CD4-positive, alpha-beta memory T cell (primary cell): ENCODE data around the gene CLSTN2. TPM values are rescaled to one million over a fixed set of nuclear protein-coding genes. Genes with fewer than 3 reads are reported as not detected.

ENCODE experiments used
- CTCF ChIA-PET: fragments of 350-600 bp; sonication (Branson Sonifier 250); formaldehyde crosslinking; loops from one replicate; lab custom pipeline; 2021; ENCODE audit warnings: inconsistent platforms; ENCODE audit not compliant: partially characterized antibody; lab: Charles Lee
- POLR2A ChIA-PET: fragments of 350-600 bp; sonication (Branson Sonifier 250); formaldehyde crosslinking; loops from one replicate; lab custom pipeline; 2021; ENCODE audit not compliant: partially characterized antibody; lab: Charles Lee
- DNase-seq, 5 donors: peaks; one replicate each; pipeline versions ENCODE4 v3.0.0 to v3.0.0-alpha.2; 2020 to 2022; ENCODE audit warnings: mixed read lengths in 1 of 5
- H3K27ac ChIP-seq: one replicate; pipeline ENCODE4 v1.7.0; 2013; ENCODE audit warnings: low read depth, low read length
- H3K27me3 ChIP-seq: 2 replicates; pipeline ENCODE4 v1.7.0; 2013; ENCODE audit warnings: mild to moderate bottlenecking, low read length, moderate library complexity; ENCODE audit not compliant: insufficient read depth
- H3K36me3 ChIP-seq: 2 replicates; pipeline ENCODE4 v1.7.0; 2013; ENCODE audit warnings: mild to moderate bottlenecking, low read length, moderate library complexity; ENCODE audit not compliant: insufficient read depth
- H3K4me1 ChIP-seq: 2 replicates; pipeline ENCODE4 v1.7.0; 2013; ENCODE audit warnings: mild to moderate bottlenecking, low read length, moderate library complexity; ENCODE audit not compliant: insufficient read depth
- H3K4me3 ChIP-seq, 2 donors: one replicate each; pipeline ENCODE4 v1.7.0; 2013; ENCODE audit warnings: low read length in 2 of 2, mild to moderate bottlenecking in 1 of 2
- H3K9me3 ChIP-seq, 2 donors: one replicate each; pipeline ENCODE4 v1.7.0; 2013; ENCODE audit warnings: low read length in 2 of 2, control low read depth in 1 of 2; ENCODE audit not compliant: control insufficient read depth in 1 of 2
- H3K27ac Mint-ChIP-seq, 7 donors: one replicate each; pipeline ENCODE4 v1.8.0; 2020 to 2021; ENCODE audit warnings: mixed read lengths in 7 of 7, mild to moderate bottlenecking in 6 of 7, inconsistent platforms in 3 of 7, moderate library complexity in 3 of 7
- H3K27me3 Mint-ChIP-seq, 2 donors: one replicate each; pipeline ENCODE4 v1.8.0; 2020 to 2021; ENCODE audit warnings: mixed read lengths in 2 of 2
- H3K36me3 Mint-ChIP-seq, 2 donors: one replicate each; pipeline ENCODE4 v1.8.0; 2020 to 2021; ENCODE audit warnings: mixed read lengths in 2 of 2, inconsistent platforms in 1 of 2, mild to moderate bottlenecking in 1 of 2
- H3K4me1 Mint-ChIP-seq, 4 donors: one replicate each; pipeline ENCODE4 v1.8.0; 2020 to 2021; ENCODE audit warnings: mixed read lengths in 4 of 4, mild to moderate bottlenecking in 1 of 4
- H3K4me3 Mint-ChIP-seq, 8 donors: one replicate each; pipeline ENCODE4 v1.8.0; 2020 to 2021; ENCODE audit warnings: mixed read lengths in 8 of 8, mild to moderate bottlenecking in 7 of 8, moderate library complexity in 6 of 8, inconsistent platforms in 3 of 8
- H3K9me3 Mint-ChIP-seq, 8 donors: one replicate each; pipeline ENCODE4 v1.8.0; 2020 to 2021; ENCODE audit warnings: mixed read lengths in 8 of 8, mild to moderate bottlenecking in 5 of 8, inconsistent platforms in 3 of 8, moderate library complexity in 1 of 8
- intact Hi-C: fragments of 100-400 bp; cut with micrococcal nuclease; formaldehyde crosslinking; loops from one replicate; pipeline ENCODE4 v1.15.1; 2023
- polyA plus RNA-seq, 2 donors: library from polyadenylated mRNA; unstranded; fragments of 300-500 nt; fragmentation: Illumina TruSeq; gene quantifications; one replicate each; pipeline ENCODE4 v1.2.3, GENCODE V29; 2021
- total RNA-seq, 2 experiments: library from RNA; stranded (reverse); gene quantifications; one replicate each; pipeline ENCODE4 v1.2.3, GENCODE V29; 2021

Gene CLSTN2
- total and polyA plus RNA-seq, 4 experiments from 2014 or later: not detected

- ChIA-PET CTCF (no interaction called here), POLR2A (no interaction called here)
- H3K4me3 ChIP-seq: no peak overlapping the region
- H3K36me3 Mint-ChIP-seq: no peaks in the 10 kb centered on the region
- H3K27ac Mint-ChIP-seq: no peak overlapping the region
- peaks cover 0 to 8% (median 4%) of the 10 kb centered on the region in 8 donors for H3K9me3 Mint-ChIP-seq
- no peak for DNase-seq
- H3K4me3 Mint-ChIP-seq: no peak overlapping the region
- H3K27me3 Mint-ChIP-seq: peaks cover 0 to 4% of the 10 kb centered on the region in 2 donors
- intact Hi-C loops: no loop called here
- no peaks in the 10 kb centered on the region for H3K27me3 ChIP-seq
- no peaks in the 10 kb centered on the region for H3K4me1 Mint-ChIP-seq
- H3K27ac ChIP-seq: no peak overlapping the region
- no peaks in the 10 kb centered on the region for H3K4me1 ChIP-seq
- H3K36me3 ChIP-seq: no peaks in the 10 kb centered on the region
- H3K9me3 ChIP-seq: no peaks in the 10 kb centered on the region
Observed at GRCh38 chr3:140487566-140487965, 552.6 kb downstream of the CLSTN2 start.

GRCh38 chr3:140493271-140493670 lies 558.3 kb downstream of the CLSTN2 start:
- H3K4me1 ChIP-seq: no peaks in the 10 kb centered on the region
- H3K4me3 Mint-ChIP-seq: no peak overlapping the region
- ChIA-PET POLR2A (no interaction called here), CTCF (no interaction called here)
- peaks cover 0 to 2% (median 0%) of the 10 kb centered on the region in 8 donors for H3K9me3 Mint-ChIP-seq
- peaks cover 0 to 1% of the 10 kb centered on the region in 2 donors for H3K27me3 Mint-ChIP-seq
- no peak overlapping the region for H3K27ac ChIP-seq
- no peaks in the 10 kb centered on the region for H3K9me3 ChIP-seq
- no peak overlapping the region for H3K4me3 ChIP-seq
- H3K4me1 Mint-ChIP-seq: no peaks in the 10 kb centered on the region
- no peaks in the 10 kb centered on the region for H3K27me3 ChIP-seq
- H3K36me3 Mint-ChIP-seq: no peaks in the 10 kb centered on the region
- no peaks in the 10 kb centered on the region for H3K36me3 ChIP-seq
- no peak overlapping the region for H3K27ac Mint-ChIP-seq
- intact Hi-C loops: no loop called here
- no peak for DNase-seq

DNA sequence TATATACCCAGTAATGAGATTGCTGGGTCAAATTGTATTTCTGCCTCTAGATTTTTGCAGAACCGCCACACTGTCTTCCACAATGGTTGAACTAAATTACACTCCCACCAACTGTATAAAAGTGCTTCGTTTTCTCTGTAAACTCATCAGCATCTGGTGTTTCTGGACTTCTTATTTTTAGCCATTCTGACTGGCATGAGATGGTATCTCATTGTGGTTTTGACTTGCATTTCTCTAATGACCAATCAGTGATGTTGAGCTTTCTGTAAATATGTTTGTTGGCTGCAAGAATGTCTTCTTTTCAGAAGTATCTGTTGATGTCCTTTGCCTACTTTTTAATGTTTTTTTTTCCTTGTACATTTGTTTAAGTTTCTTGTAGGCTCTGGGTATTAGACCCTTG lies 560.0 kb downstream of the CLSTN2 start:
- no peaks in the 10 kb centered on the region for H3K9me3 ChIP-seq
- H3K36me3 ChIP-seq: no peaks in the 10 kb centered on the region
- Mint-ChIP-seq H3K27me3 (no peaks in the 10 kb centered on the region), H3K9me3 (peaks cover 0 to 1% (median 0%) of the 10 kb centered on the region in 8 donors), H3K4me1 (no peaks in the 10 kb centered on the region), H3K36me3 (no peaks in the 10 kb centered on the region), H3K4me3 (no peak overlapping the region), H3K27ac (no peak overlapping the region)
- no peak overlapping the region for H3K4me3 ChIP-seq
- no peak for DNase-seq
- CTCF ChIA-PET: no interaction called here
- H3K27ac ChIP-seq: no peak overlapping the region
- no peaks in the 10 kb centered on the region for H3K4me1 ChIP-seq
- intact Hi-C loops: no loop called here
- no peaks in the 10 kb centered on the region for H3K27me3 ChIP-seq
- POLR2A ChIA-PET: no interaction called here

DNA sequence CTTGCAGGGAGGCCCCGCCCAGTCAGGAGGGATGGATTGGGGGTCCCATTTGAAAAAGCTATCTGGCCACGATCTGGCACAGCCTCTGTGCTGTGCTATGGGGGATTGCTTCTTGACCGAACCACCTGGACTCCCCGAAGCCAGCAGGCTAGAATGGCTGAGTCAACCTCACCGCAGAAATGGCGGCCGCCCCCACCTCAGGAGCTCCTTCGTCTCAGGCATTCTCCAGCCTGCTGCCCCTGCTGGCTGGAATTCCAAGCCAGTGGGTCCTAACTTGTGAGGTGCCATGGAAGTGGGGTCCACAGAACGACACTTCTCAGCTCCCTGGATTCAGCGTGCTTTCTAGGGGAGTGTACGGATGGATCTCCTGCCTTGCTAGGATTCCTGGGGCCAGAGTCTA lies 562.3 kb downstream of the CLSTN2 start:
- H3K4me1 Mint-ChIP-seq: no peaks in the 10 kb centered on the region
- ChIA-PET POLR2A (no interaction called here), CTCF (no interaction called here)
- Histone ChIP-seq H3K27ac (no peak overlapping the region), H3K9me3 (no peaks in the 10 kb centered on the region), H3K4me3 (no peak overlapping the region), H3K27me3 (no peaks in the 10 kb centered on the region), H3K4me1 (no peaks in the 10 kb centered on the region), H3K36me3 (no peaks in the 10 kb centered on the region)
- no peak for DNase-seq
- no peak overlapping the region for H3K27ac Mint-ChIP-seq
- intact Hi-C loops: no loop called here
- no peaks in the 10 kb centered on the region for H3K36me3 Mint-ChIP-seq
- no peak overlapping the region for H3K4me3 Mint-ChIP-seq
- peaks cover 0 to 1% of the 10 kb centered on the region in 2 donors for H3K27me3 Mint-ChIP-seq
- H3K9me3 Mint-ChIP-seq: peaks cover 0 to 1% (median 0%) of the 10 kb centered on the region in 8 donors

- no peak overlapping the region for H3K4me3 ChIP-seq
- no peak for DNase-seq
- Mint-ChIP-seq H3K4me3 (no peak overlapping the region), H3K27me3 (peaks cover 0 to 1% of the 10 kb centered on the region in 2 donors), H3K4me1 (no peaks in the 10 kb centered on the region), H3K9me3 (peaks cover 0 to 3% (median 0%) of the 10 kb centered on the region in 8 donors), H3K27ac (no peak overlapping the region), H3K36me3 (no peaks in the 10 kb centered on the region)
- intact Hi-C loops: no loop called here
- CTCF ChIA-PET: no interaction called here
- POLR2A ChIA-PET: no interaction called here
- H3K4me1 ChIP-seq: no peaks in the 10 kb centered on the region
- no peak overlapping the region for H3K27ac ChIP-seq
- H3K9me3 ChIP-seq: no peaks in the 10 kb centered on the region
- H3K36me3 ChIP-seq: no peaks in the 10 kb centered on the region
- no peaks in the 10 kb centered on the region for H3K27me3 ChIP-seq
Observed at GRCh38 chr3:140499114-140499757, 564.3 kb downstream of the CLSTN2 start.

DNA sequence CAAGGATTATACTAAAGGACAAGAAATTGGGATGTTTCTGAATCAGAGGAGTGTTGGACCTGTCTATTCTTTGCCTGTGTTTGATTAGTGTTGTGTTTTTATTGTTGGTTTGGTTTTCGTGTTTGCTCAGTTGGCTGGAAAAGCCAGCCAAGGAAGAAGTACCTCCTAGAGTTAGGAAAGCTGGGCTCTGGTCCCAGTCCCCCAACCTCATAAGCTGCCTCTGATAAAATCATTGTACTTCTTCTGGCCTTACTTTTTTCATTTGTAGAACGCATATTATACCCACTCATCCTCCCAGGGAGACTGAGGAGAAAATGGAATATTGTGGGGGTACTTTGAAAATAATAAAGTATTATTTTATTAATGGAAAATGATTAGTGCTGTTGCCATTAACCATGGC lies 565.5 kb downstream of the CLSTN2 start:
- H3K27me3 Mint-ChIP-seq: peaks cover 0 to 1% of the 10 kb centered on the region in 2 donors
- no peaks in the 10 kb centered on the region for H3K27me3 ChIP-seq
- H3K4me1 Mint-ChIP-seq: no peaks in the 10 kb centered on the region

GRCh38 chr3:140501061-140501769 lies 566.2 kb downstream of the CLSTN2 start:
- intact Hi-C loops: no loop called here
- Histone ChIP-seq H3K27me3 (no peaks in the 10 kb centered on the region), H3K9me3 (no peaks in the 10 kb centered on the region), H3K4me3 (no peak overlapping the region), H3K27ac (no peak overlapping the region), H3K36me3 (no peaks in the 10 kb centered on the region), H3K4me1 (no peaks in the 10 kb centered on the region)
- peaks cover 0 to 1% of the 10 kb centered on the region in 2 donors for H3K27me3 Mint-ChIP-seq
- peaks cover 0 to 3% (median 0%) of the 10 kb centered on the region in 8 donors for H3K9me3 Mint-ChIP-seq
- ChIA-PET POLR2A (no interaction called here), CTCF (no interaction called here)
- H3K4me1 Mint-ChIP-seq: no peaks in the 10 kb centered on the region
- no peaks in the 10 kb centered on the region for H3K36me3 Mint-ChIP-seq
- H3K27ac Mint-ChIP-seq: no peak overlapping the region
- H3K4me3 Mint-ChIP-seq: no peak overlapping the region
- DNase-seq: no peak

More for the DNA sequence above, 565.5 kb downstream of the CLSTN2 start:
- intact Hi-C loops: no loop called here
- Histone ChIP-seq H3K36me3 (no peaks in the 10 kb centered on the region), H3K9me3 (no peaks in the 10 kb centered on the region), H3K4me1 (no peaks in the 10 kb centered on the region), H3K27ac (no peak overlapping the region), H3K4me3 (no peak overlapping the region)
- CTCF ChIA-PET: no interaction called here
- no peak overlapping the region for H3K27ac Mint-ChIP-seq
- H3K36me3 Mint-ChIP-seq: no peaks in the 10 kb centered on the region
- H3K4me3 Mint-ChIP-seq: no peak overlapping the region
- DNase-seq: no peak
- POLR2A ChIA-PET: no interaction called here
- H3K9me3 Mint-ChIP-seq: peaks cover 0 to 3% (median 0%) of the 10 kb centered on the region in 8 donors
